GM12892 (cell line): ENCODE data around the gene KRT12.

Experiments used
- DNase-seq: peaks from one replicate; pipeline ENCODE4 v3.0.0; 2011; ENCODE audit not compliant: insufficient read length
- FAIRE-seq: peaks from 2 replicates; lab custom pipeline; 2011; peaks lifted over from hg19 to GRCh38; lab: Jason Lieb, UNC
- POLR2A ChIP-seq: IDR thresholded peaks from 2 replicates; pipeline ENCODE4 v1.6.1; 2011; ENCODE audit warnings: low read depth, low read length, control low read depth
- POLR2AphosphoS5 ChIP-seq: IDR thresholded peaks from 2 replicates; pipeline ENCODE4 v1.6.1; 2011; ENCODE audit warnings: low read depth, low read length, control low read depth
- TAF1 ChIP-seq: IDR thresholded peaks from 2 replicates; pipeline ENCODE4 v1.6.1; 2011; ENCODE audit warnings: low read depth, mild to moderate bottlenecking, control low read depth, low read length, borderline replicate concordance

The KRT12 gene

GRCh38 chr17:40833882-40834281, 33.1 kb downstream of the KRT12 start:
- TF ChIP-seq POLR2AphosphoS5, result no peak
- TF ChIP-seq TAF1, result no peak
- no peak for DNase-seq
- no peak for FAIRE-seq

- TF ChIP-seq POLR2AphosphoS5 (no peak), POLR2A (no peak), TAF1 (no peak)
- DNase-seq (no peak), FAIRE-seq (no peak)
These were observed 34.2 kb downstream of the KRT12 start for GRCh38 chr17:40832840-40833239.

- TF ChIP-seq TAF1 (no peak), POLR2A (no peak), POLR2AphosphoS5 (no peak)
- FAIRE-seq (peak; percentile 44), DNase-seq (no peak)
These were observed 36.8 kb downstream of the KRT12 start for GRCh38 chr17:40830085-40830776.

- DNase-seq (no peak), FAIRE-seq (no peak)
- no peak for TF ChIP-seq POLR2A
- no peak for TF ChIP-seq POLR2AphosphoS5
- no peak for TF ChIP-seq TAF1
These were observed 38.5 kb downstream of the KRT12 start for GRCh38 chr17:40828454-40829044.

GRCh38 chr17:40827746-40828453, 39.1 kb downstream of the KRT12 start:
- FAIRE-seq (no peak), DNase-seq (no peak)
- TF ChIP-seq TAF1 (no peak), POLR2AphosphoS5 (no peak), POLR2A (no peak)

GRCh38 chr17:40825599-40825998, 41.4 kb downstream of the KRT12 start:
- FAIRE-seq (no peak), DNase-seq (no peak)
- TF ChIP-seq POLR2A (no peak), POLR2AphosphoS5 (no peak), TAF1 (no peak)

GRCh38 chr17:40824015-40824832, 42.8 kb downstream of the KRT12 start:
- FAIRE-seq (no peak), DNase-seq (no peak)
- TF ChIP-seq TAF1, result no peak

GRCh38 chr17:40822132-40822812, 44.8 kb downstream of the KRT12 start, which contains the start of gene KRT10:
Gene KRT10, minus strand, starts transcription at chr17:40822614. Its CDS starts 29 bp downstream, at chr17:40822585.
- no peak for FAIRE-seq
- DNase-seq, result no peak
- TF ChIP-seq POLR2A (no peak), POLR2AphosphoS5 (no peak), TAF1 (no peak)

GRCh38 chr17:40821536-40821935, 45.5 kb downstream of the KRT12 start:
- FAIRE-seq (no peak), DNase-seq (no peak)
- TF ChIP-seq POLR2A (no peak), POLR2AphosphoS5 (no peak), TAF1 (no peak)

- TF ChIP-seq POLR2A (no peak), POLR2AphosphoS5 (no peak), TAF1 (no peak)
- FAIRE-seq (no peak), DNase-seq (no peak)
These were observed 46.7 kb downstream of the KRT12 start for GRCh38 chr17:40820228-40820838.
